HFFc6 (cell line): ENCODE results near the gene IL16. TPM values are rescaled to one million over a fixed set of nuclear protein-coding genes. Genes with fewer than 3 reads are reported as not detected.

Source experiments
- DNase-seq: peaks from one replicate; pipeline ENCODE4 v3.0.0-alpha.2; 2018
- H3K27ac Mint-ChIP-seq: 2 replicates; pipeline ENCODE4 v1.8.0; 2020; ENCODE audit warnings: mild to moderate bottlenecking, mixed read lengths
- H3K27me3 Mint-ChIP-seq: 2 replicates; pipeline ENCODE4 v1.8.0; 2021; ENCODE audit warnings: mild to moderate bottlenecking, moderate library complexity, mixed read lengths; ENCODE audit not compliant: insufficient read depth
- H3K36me3 Mint-ChIP-seq: 2 replicates; pipeline ENCODE4 v1.8.0; 2021; ENCODE audit warnings: low read depth, mixed read lengths
- H3K4me1 Mint-ChIP-seq: 2 replicates; pipeline ENCODE4 v1.8.0; 2020; ENCODE audit warnings: low read depth, mixed read lengths
- H3K4me3 Mint-ChIP-seq: 2 replicates; pipeline ENCODE4 v1.8.0; 2020; ENCODE audit warnings: mild to moderate bottlenecking, moderate library complexity, mixed read lengths
- H3K9me3 Mint-ChIP-seq: 2 replicates; pipeline ENCODE4 v1.8.0; 2020; ENCODE audit warnings: mild to moderate bottlenecking, mixed read lengths
- CTCF ChIP-seq: fragments of 200-600 bp; sonication (generic); IDR thresholded peaks from 2 replicates; pipeline ENCODE4 v1.5.0; 2021; ENCODE audit warnings: antibody characterized with exemption, mild to moderate bottlenecking
- total RNA-seq, 6 experiments: library from RNA; stranded (reverse); fragmentation: NEBNext Ultra II Directional; extraction: Animal tissue kit (Norgen Biotek cat#: 25700); gene quantifications; 2 replicates in 1 of 6; 3 replicates in 5 of 6; pipeline ENCODE4 v1.2.3, GENCODE V29; 2021

IL16 gene
- total RNA-seq, 6 experiments from 2014 or later: not detected

GRCh38 chr15:81362790-81363189 is 166.1 kb downstream of the IL16 start:
- TF ChIP-seq CTCF: no peak
- Mint-ChIP-seq H3K36me3 (no peaks in the 10 kb centered on the region), H3K4me3 (no peak overlapping the region), H3K27ac (no peak overlapping the region), H3K9me3 (no peaks in the 10 kb centered on the region), H3K4me1 (no peaks in the 10 kb centered on the region), H3K27me3 (peaks cover 19% of the 10 kb centered on the region)
- no peak for DNase-seq

GRCh38 chr15:81363276-81363675 is 166.6 kb downstream of the IL16 start:
- Mint-ChIP-seq H3K4me3 (no peak overlapping the region), H3K27ac (no peak overlapping the region), H3K9me3 (no peaks in the 10 kb centered on the region), H3K4me1 (no peaks in the 10 kb centered on the region), H3K27me3 (peaks cover 16% of the 10 kb centered on the region), H3K36me3 (no peaks in the 10 kb centered on the region)
- no peak for TF ChIP-seq CTCF
- DNase-seq: no peak

Other genes starting within 250 kb of the IL16 start
- 10 to 100 TPM; 31.8 to 42.1 (median 38.3) TPM for gene MESD, start 207.1 kb upstream of the IL16 start, total RNA-seq
- gene TLNRD1, start 196.0 kb upstream of the IL16 start, total RNA-seq: 10 to 100 TPM in 5 of 6 experiments, 1 to 10 TPM in 1; 8.8 to 14.3 (median 12.7) TPM
- gene CFAP161, start 62.6 kb upstream of the IL16 start, total RNA-seq: under 1 TPM in 2 of 6 experiments, not detected in 4; 0.20 to 0.43 TPM
- gene STARD5, start 127.3 kb downstream of the IL16 start, total RNA-seq: 1 to 10 TPM; 2.7 to 4.0 (median 3.6) TPM
- not detected for gene TMC3, start 177.3 kb downstream of the IL16 start, total RNA-seq